ENCODE data around the gene SLC25A21. TPM values are rescaled to one million over a fixed set of nuclear protein-coding genes. Genes with fewer than 3 reads are reported as not detected.

The SLC25A21 gene
- total RNA-seq, 1 experiment from 2014 or later = 1.3 TPM

- DNase-seq (ENCODE audit: low read depth) = no peak
- in situ Hi-C loops (cut with HindIII; ENCODE audit: low pct_unique_long_range_greater_than_20kb, low sequenced_read_pairs) = no loop called here
These were observed 137.8 kb downstream of the SLC25A21 start for GRCh38 chr14:37034410-37035285.

- DNase-seq (ENCODE audit: low read depth) = no peak
- in situ Hi-C loops (cut with HindIII; ENCODE audit: low pct_unique_long_range_greater_than_20kb, low sequenced_read_pairs) = no loop called here
These were observed 139.5 kb downstream of the SLC25A21 start for GRCh38 chr14:37032863-37033262.

- in situ Hi-C loops (cut with HindIII; ENCODE audit: low pct_unique_long_range_greater_than_20kb, low sequenced_read_pairs) = no loop called here
- no peak for DNase-seq (ENCODE audit: low read depth)
These were observed 145.1 kb downstream of the SLC25A21 start for GRCh38 chr14:37027188-37027824.

- in situ Hi-C loops (cut with HindIII; ENCODE audit: low pct_unique_long_range_greater_than_20kb, low sequenced_read_pairs) = no loop called here
- DNase-seq (ENCODE audit: low read depth) = no peak
These were observed 148.4 kb downstream of the SLC25A21 start for GRCh38 chr14:37023875-37024565.

GRCh38 chr14:37021390-37021789 is 151.0 kb downstream of the SLC25A21 start:
- in situ Hi-C loops (cut with HindIII; ENCODE audit: low pct_unique_long_range_greater_than_20kb, low sequenced_read_pairs) = no loop called here
- no peak for DNase-seq (ENCODE audit: low read depth)

- DNase-seq (ENCODE audit: low read depth) = no peak
- in situ Hi-C loops (cut with HindIII; ENCODE audit: low pct_unique_long_range_greater_than_20kb, low sequenced_read_pairs) = no loop called here
These were observed 152.9 kb downstream of the SLC25A21 start for GRCh38 chr14:37019488-37019887.

- DNase-seq (ENCODE audit: low read depth) = no peak
- in situ Hi-C loops (cut with HindIII; ENCODE audit: low pct_unique_long_range_greater_than_20kb, low sequenced_read_pairs) = no loop called here
These were observed 153.7 kb downstream of the SLC25A21 start for GRCh38 chr14:37018571-37019240.

- DNase-seq (ENCODE audit: low read depth) = no peak
- in situ Hi-C loops (cut with HindIII; ENCODE audit: low pct_unique_long_range_greater_than_20kb, low sequenced_read_pairs) = no loop called here
These were observed 159.3 kb downstream of the SLC25A21 start for GRCh38 chr14:37013078-37013477.

GRCh38 chr14:36998686-36999085 is 173.7 kb downstream of the SLC25A21 start:
- no peak for DNase-seq (ENCODE audit: low read depth)
- in situ Hi-C loops (cut with HindIII; ENCODE audit: low pct_unique_long_range_greater_than_20kb, low sequenced_read_pairs) = no loop called here

GRCh38 chr14:36997843-36998242 is 174.6 kb downstream of the SLC25A21 start:
- in situ Hi-C loops (cut with HindIII; ENCODE audit: low pct_unique_long_range_greater_than_20kb, low sequenced_read_pairs) = no loop called here
- DNase-seq (ENCODE audit: low read depth) = peak; percentile 27

- DNase-seq (ENCODE audit: low read depth) = no peak
- in situ Hi-C loops (cut with HindIII; ENCODE audit: low pct_unique_long_range_greater_than_20kb, low sequenced_read_pairs) = no loop called here
These were observed 175.4 kb downstream of the SLC25A21 start for GRCh38 chr14:36996857-36997590.

GRCh38 chr14:36996133-36996856 is 176.1 kb downstream of the SLC25A21 start:
- peak; percentile 45 for DNase-seq (ENCODE audit: low read depth)
- in situ Hi-C loops (cut with HindIII; ENCODE audit: low pct_unique_long_range_greater_than_20kb, low sequenced_read_pairs) = no loop called here

- in situ Hi-C loops (cut with HindIII; ENCODE audit: low pct_unique_long_range_greater_than_20kb, low sequenced_read_pairs) = no loop called here
These were observed 182.6 kb downstream of the SLC25A21 start for GRCh38 chr14:36989806-36990205.

GRCh38 chr14:36988989-36989388 is 183.4 kb downstream of the SLC25A21 start:
- DNase-seq (ENCODE audit: low read depth) = no peak
- in situ Hi-C loops (cut with HindIII; ENCODE audit: low pct_unique_long_range_greater_than_20kb, low sequenced_read_pairs) = no loop called here

More at GRCh38 chr14:36989806-36990205, 182.6 kb downstream of the SLC25A21 start:
- DNase-seq (ENCODE audit: low read depth) = no peak

- in situ Hi-C loops (cut with HindIII; ENCODE audit: low pct_unique_long_range_greater_than_20kb, low sequenced_read_pairs) = no loop called here
- no peak for DNase-seq (ENCODE audit: low read depth)
These were observed 183.8 kb downstream of the SLC25A21 start for GRCh38 chr14:36988568-36988967.

- no peak for DNase-seq (ENCODE audit: low read depth)
- in situ Hi-C loops (cut with HindIII; ENCODE audit: low pct_unique_long_range_greater_than_20kb, low sequenced_read_pairs) = no loop called here
These were observed 186.0 kb downstream of the SLC25A21 start for GRCh38 chr14:36986407-36986806.

GRCh38 chr14:36981832-36982529 is 190.4 kb downstream of the SLC25A21 start:
- in situ Hi-C loops (cut with HindIII; ENCODE audit: low pct_unique_long_range_greater_than_20kb, low sequenced_read_pairs) = no loop called here
- peak; percentile 55 for DNase-seq (ENCODE audit: low read depth)

Data from Caki2 (cell line).